Measurements from ENCODE around the gene ADARB2. TPM values are rescaled to one million over a fixed set of nuclear protein-coding genes. Genes with fewer than 3 reads are reported as not detected.

The ADARB2 gene
- polyA plus RNA-seq, 3 donors = not detected

DNA sequence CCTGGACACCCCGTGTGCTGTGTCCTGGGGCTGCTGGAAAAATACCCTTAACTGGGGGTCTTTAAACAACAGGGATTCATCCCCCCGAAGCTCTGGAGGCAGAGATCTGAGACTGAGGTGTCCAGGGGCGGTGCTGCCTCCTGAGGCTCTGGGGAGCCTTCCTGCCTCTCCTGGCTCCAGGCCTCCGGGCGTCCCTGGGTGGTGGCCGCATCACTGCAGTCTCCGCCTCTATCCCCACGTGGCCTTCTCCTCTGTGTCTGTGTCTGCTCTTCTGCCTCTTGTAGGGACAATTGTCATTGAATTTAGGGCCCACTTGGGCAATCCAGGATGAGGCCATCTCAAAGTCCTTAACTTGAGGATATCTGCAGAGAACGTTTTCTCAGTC lies 464.6 kb downstream of the ADARB2 start:
- no peak overlapping the region for H3K4me3 ChIP-seq (replicated peaks in 1 of 3; ENCODE audit: low read depth in 2 of 3, low read length in 3 of 3)
- DNase-seq = no peak
- H3K9ac ChIP-seq (ENCODE audit: insufficient read depth, low read length, poor library complexity, severe bottlenecking) = no peak overlapping the region
- Mint-ChIP-seq H3K9me3 (peaks cover 0 to 3% (median 0%) of the 10 kb centered on the region in 7 donors), H3K27me3 (ENCODE audit: low read depth in 3 of 3) (peaks cover 2 to 8% (median 5%) of the 10 kb centered on the region in 3 donors), H3K4me3 (no peak overlapping the region), H3K36me3 (no peaks in the 10 kb centered on the region), H3K4me1 (peaks cover 4% of the 10 kb centered on the region), H3K27ac (no peak overlapping the region)
- no peaks in the 10 kb centered on the region for H3K79me2 ChIP-seq (ENCODE audit: insufficient read depth, low read length)
- no peaks in the 10 kb centered on the region for H3K27me3 ChIP-seq (ENCODE audit: control insufficient read depth in 2 of 2, insufficient read depth in 2 of 2, low read length in 2 of 2)
- no peaks in the 10 kb centered on the region for H3K9me3 ChIP-seq (replicated peaks in 1 of 2; ENCODE audit: control insufficient read depth in 1 of 2, insufficient read depth in 1 of 2, low read length in 2 of 2)
- H3K27ac ChIP-seq (ENCODE audit: low read depth in 1 of 2, low read length in 2 of 2) = no peak overlapping the region
- no peaks in the 10 kb centered on the region for H4K20me1 ChIP-seq (ENCODE audit: insufficient read depth, low read length)
- intact Hi-C loops (cut with micrococcal nuclease) = no loop called here
- TF ChIP-seq, protein P1, sequence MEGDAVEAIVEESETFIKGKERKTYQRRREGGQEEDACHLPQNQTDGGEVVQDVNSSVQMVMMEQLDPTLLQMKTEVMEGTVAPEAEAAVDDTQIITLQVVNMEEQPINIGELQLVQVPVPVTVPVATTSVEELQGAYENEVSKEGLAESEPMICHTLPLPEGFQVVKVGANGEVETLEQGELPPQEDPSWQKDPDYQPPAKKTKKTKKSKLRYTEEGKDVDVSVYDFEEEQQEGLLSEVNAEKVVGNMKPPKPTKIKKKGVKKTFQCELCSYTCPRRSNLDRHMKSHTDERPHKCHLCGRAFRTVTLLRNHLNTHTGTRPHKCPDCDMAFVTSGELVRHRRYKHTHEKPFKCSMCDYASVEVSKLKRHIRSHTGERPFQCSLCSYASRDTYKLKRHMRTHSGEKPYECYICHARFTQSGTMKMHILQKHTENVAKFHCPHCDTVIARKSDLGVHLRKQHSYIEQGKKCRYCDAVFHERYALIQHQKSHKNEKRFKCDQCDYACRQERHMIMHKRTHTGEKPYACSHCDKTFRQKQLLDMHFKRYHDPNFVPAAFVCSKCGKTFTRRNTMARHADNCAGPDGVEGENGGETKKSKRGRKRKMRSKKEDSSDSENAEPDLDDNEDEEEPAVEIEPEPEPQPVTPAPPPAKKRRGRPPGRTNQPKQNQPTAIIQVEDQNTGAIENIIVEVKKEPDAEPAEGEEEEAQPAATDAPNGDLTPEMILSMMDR (IDR thresholded peaks at IDR 0.05) = no peak
- H3K4me1 ChIP-seq (ENCODE audit: control insufficient read depth in 1 of 2, insufficient read depth in 2 of 2, low read length in 2 of 2) = no peaks in the 10 kb centered on the region
- H3K36me3 ChIP-seq (replicated peaks in 1 of 2; ENCODE audit: control insufficient read depth in 1 of 2, insufficient read depth in 2 of 2, low read length in 2 of 2) = no peaks in the 10 kb centered on the region
- 95% methylated on average over 9 of the region's 9 CpGs for WGBS (ENCODE audit: insufficient coverage)
- no peak overlapping the region for H3K4me2 ChIP-seq (replicated peaks; ENCODE audit: extremely low read depth, low read length, poor library complexity, severe bottlenecking)
- H2AFZ ChIP-seq (ENCODE audit: insufficient read depth, low read depth, low read length, poor library complexity, severe bottlenecking) = no peak overlapping the region

DNA sequence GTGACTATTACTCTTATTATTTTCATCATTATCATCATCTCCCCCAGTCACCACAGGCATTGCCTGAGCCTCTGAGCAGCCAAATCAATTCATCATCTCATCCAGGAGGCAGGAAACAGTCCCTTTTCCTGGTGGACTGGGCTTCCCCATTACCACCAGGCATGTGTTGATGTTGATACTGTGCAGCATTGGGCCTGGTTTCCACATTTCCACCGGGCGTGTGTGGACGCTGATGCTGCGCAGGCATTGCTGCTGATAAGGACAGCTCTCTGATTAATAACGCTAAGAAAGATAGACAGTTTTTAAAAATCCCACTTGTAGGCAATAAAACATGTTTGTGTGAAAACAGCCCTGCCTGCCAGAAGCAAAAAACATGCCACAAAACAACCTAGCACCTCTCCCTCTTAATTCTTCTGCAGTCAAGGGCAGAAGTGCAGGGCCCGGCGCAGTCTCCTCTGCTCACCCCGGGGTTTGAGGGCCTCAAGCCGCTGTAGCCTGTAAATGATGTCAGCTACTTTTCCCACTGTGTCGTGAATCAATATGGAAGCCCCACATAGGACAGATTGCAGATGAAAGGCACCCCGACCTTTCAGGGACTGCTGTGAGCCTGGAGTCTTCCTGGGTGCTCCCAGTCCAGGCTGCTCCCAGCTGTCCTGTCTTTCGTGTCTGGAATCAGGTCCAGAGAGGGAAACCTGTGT lies 465.1 kb downstream of the ADARB2 start:
- no peaks in the 10 kb centered on the region for H4K20me1 ChIP-seq (ENCODE audit: insufficient read depth, low read length)
- H3K79me2 ChIP-seq (ENCODE audit: insufficient read depth, low read length) = no peaks in the 10 kb centered on the region
- Mint-ChIP-seq H3K4me3 (no peak overlapping the region), H3K27ac (no peak overlapping the region), H3K4me1 (peaks cover 4% of the 10 kb centered on the region), H3K9me3 (peaks cover 0 to 3% (median 0%) of the 10 kb centered on the region in 7 donors), H3K36me3 (no peaks in the 10 kb centered on the region), H3K27me3 (ENCODE audit: low read depth in 3 of 3) (peaks cover 2 to 11% (median 4%) of the 10 kb centered on the region in 3 donors)
- H3K9me3 ChIP-seq (replicated peaks in 1 of 2; ENCODE audit: control insufficient read depth in 1 of 2, insufficient read depth in 1 of 2, low read length in 2 of 2) = no peaks in the 10 kb centered on the region
- H2AFZ ChIP-seq (ENCODE audit: insufficient read depth, low read depth, low read length, poor library complexity, severe bottlenecking) = no peak overlapping the region
- no peaks in the 10 kb centered on the region for H3K36me3 ChIP-seq (replicated peaks in 1 of 2; ENCODE audit: control insufficient read depth in 1 of 2, insufficient read depth in 2 of 2, low read length in 2 of 2)
- DNase-seq = no peak
- no peak overlapping the region for H3K9ac ChIP-seq (ENCODE audit: insufficient read depth, low read length, poor library complexity, severe bottlenecking)
- H3K27me3 ChIP-seq (ENCODE audit: control insufficient read depth in 2 of 2, insufficient read depth in 2 of 2, low read length in 2 of 2) = no peaks in the 10 kb centered on the region
- intact Hi-C loops (cut with micrococcal nuclease) = no loop called here
- H3K27ac ChIP-seq (ENCODE audit: low read depth in 1 of 2, low read length in 2 of 2) = no peak overlapping the region
- WGBS (ENCODE audit: insufficient coverage) = 72% methylated on average over 7 of the region's 12 CpGs
- no peak overlapping the region for H3K4me2 ChIP-seq (replicated peaks; ENCODE audit: extremely low read depth, low read length, poor library complexity, severe bottlenecking)
- TF ChIP-seq, protein P1 (IDR thresholded peaks at IDR 0.05) = no peak
- H3K4me3 ChIP-seq (replicated peaks in 1 of 3; ENCODE audit: low read depth in 2 of 3, low read length in 3 of 3) = no peak overlapping the region
- no peaks in the 10 kb centered on the region for H3K4me1 ChIP-seq (ENCODE audit: control insufficient read depth in 1 of 2, insufficient read depth in 2 of 2, low read length in 2 of 2)
